Activated T-cell treated with anti-CD3 and anti-CD28 coated beads, Interleukin-2, amount 50 U/mL, for 4 hours (primary cell): Measurements from ENCODE around the gene CAMK1G. TPM values are rescaled to one million over a fixed set of nuclear protein-coding genes. Genes with fewer than 3 reads are reported as not detected.

ENCODE experiments used
- ATAC-seq, 2 donors: fragments of 200-7000 bp; cut with Tn5 transposase; one replicate each; pipeline ENCODE4 v1.10.0; 2021
- DNase-seq: peaks from one replicate; pipeline ENCODE4 v3.0.0-alpha.2; 2020
- H3K27me3 Mint-ChIP-seq: one replicate; pipeline ENCODE4 v1.8.0; 2021; ENCODE audit warnings: low read depth, mixed read lengths
- H3K36me3 Mint-ChIP-seq: one replicate; pipeline ENCODE4 v1.8.0; 2022; ENCODE audit warnings: mixed read lengths; ENCODE audit not compliant: insufficient read depth
- H3K4me1 Mint-ChIP-seq: one replicate; pipeline ENCODE4 v1.8.0; 2021; ENCODE audit warnings: low read depth, mixed read lengths
- H3K4me3 Mint-ChIP-seq: one replicate; pipeline ENCODE4 v1.8.0; 2021; ENCODE audit warnings: mild to moderate bottlenecking, moderate library complexity, mixed read lengths
- H3K9me3 Mint-ChIP-seq: one replicate; pipeline ENCODE4 v1.8.0; 2021; ENCODE audit warnings: mixed read lengths
- total RNA-seq, 3 donors: library from RNA; stranded (reverse); gene quantifications; one replicate each; pipeline ENCODE4 v1.2.1, GENCODE V29; 2021

Gene CAMK1G
- under 1 TPM; 0.08 to 0.15 (median 0.14) TPM for total RNA-seq

GRCh38 chr1:209583408-209583807, at the start of gene CAMK1G:
CAMK1G (plus strand) TSS chr1:209583714; CDS start chr1:209594984, 11,270 bp downstream.
- no peak for DNase-seq
- H3K36me3 Mint-ChIP-seq, result no peaks in the 10 kb centered on the region
- no peak within 1 kb of the TSS for H3K4me3 Mint-ChIP-seq
- no peaks in the 10 kb centered on the region for H3K9me3 Mint-ChIP-seq
- peaks cover 3% of the 10 kb centered on the region for H3K4me1 Mint-ChIP-seq
- no peak for ATAC-seq
- H3K27me3 Mint-ChIP-seq, result peaks cover 15% of the 10 kb centered on the region

GRCh38 chr1:209534496-209535250, 48.8 kb upstream of the CAMK1G start:
- Mint-ChIP-seq H3K27me3 (peaks cover 48% of the 10 kb centered on the region), H3K4me3 (no peak overlapping the region), H3K9me3 (no peaks in the 10 kb centered on the region), H3K36me3 (no peaks in the 10 kb centered on the region), H3K4me1 (no peaks in the 10 kb centered on the region)
- no peak for DNase-seq
- ATAC-seq, result no peak

- ATAC-seq (no peak), DNase-seq (no peak)
- H3K27me3 Mint-ChIP-seq, result peaks cover 41% of the 10 kb centered on the region
- H3K4me3 Mint-ChIP-seq, result no peak overlapping the region
- no peaks in the 10 kb centered on the region for H3K36me3 Mint-ChIP-seq
- H3K4me1 Mint-ChIP-seq, result no peaks in the 10 kb centered on the region
- H3K9me3 Mint-ChIP-seq, result no peaks in the 10 kb centered on the region
Measured at GRCh38 chr1:209536843-209537242, 46.7 kb upstream of the CAMK1G start.

GRCh38 chr1:209537336-209538114, 46.0 kb upstream of the CAMK1G start:
- Mint-ChIP-seq H3K27me3 (peaks cover 42% of the 10 kb centered on the region), H3K4me3 (no peak overlapping the region), H3K36me3 (no peaks in the 10 kb centered on the region), H3K9me3 (no peaks in the 10 kb centered on the region), H3K4me1 (no peaks in the 10 kb centered on the region)
- ATAC-seq (no peak), DNase-seq (no peak)

- DNase-seq (no peak), ATAC-seq (no peak)
- peaks cover 38% of the 10 kb centered on the region for H3K27me3 Mint-ChIP-seq
- H3K4me3 Mint-ChIP-seq, result no peak overlapping the region
- H3K9me3 Mint-ChIP-seq, result no peaks in the 10 kb centered on the region
- H3K4me1 Mint-ChIP-seq, result no peaks in the 10 kb centered on the region
- H3K36me3 Mint-ChIP-seq, result no peaks in the 10 kb centered on the region
Measured at GRCh38 chr1:209539576-209539975, 43.9 kb upstream of the CAMK1G start.

GRCh38 chr1:209542585-209542984, 40.9 kb upstream of the CAMK1G start:
- H3K9me3 Mint-ChIP-seq, result no peaks in the 10 kb centered on the region
- DNase-seq (no peak), ATAC-seq (no peak)
- no peak overlapping the region for H3K4me3 Mint-ChIP-seq
- no peaks in the 10 kb centered on the region for H3K36me3 Mint-ChIP-seq
- H3K27me3 Mint-ChIP-seq, result peaks cover 31% of the 10 kb centered on the region
- no peaks in the 10 kb centered on the region for H3K4me1 Mint-ChIP-seq

- no peaks in the 10 kb centered on the region for H3K4me1 Mint-ChIP-seq
- H3K27me3 Mint-ChIP-seq, result peaks cover 23% of the 10 kb centered on the region
- no peaks in the 10 kb centered on the region for H3K36me3 Mint-ChIP-seq
- DNase-seq, result no peak
- ATAC-seq, result no peak
- H3K9me3 Mint-ChIP-seq, result no peaks in the 10 kb centered on the region
- no peak overlapping the region for H3K4me3 Mint-ChIP-seq
Measured at GRCh38 chr1:209544098-209544497, 39.4 kb upstream of the CAMK1G start.

GRCh38 chr1:209545423-209545822, 38.1 kb upstream of the CAMK1G start:
- Mint-ChIP-seq H3K4me1 (no peaks in the 10 kb centered on the region), H3K9me3 (no peaks in the 10 kb centered on the region), H3K36me3 (no peaks in the 10 kb centered on the region), H3K27me3 (peaks cover 17% of the 10 kb centered on the region), H3K4me3 (no peak overlapping the region)
- no peak for DNase-seq
- no peak for ATAC-seq

GRCh38 chr1:209546390-209547085, 37.0 kb upstream of the CAMK1G start:
- DNase-seq (no peak), ATAC-seq (no peak)
- Mint-ChIP-seq H3K4me1 (no peaks in the 10 kb centered on the region), H3K9me3 (no peaks in the 10 kb centered on the region), H3K27me3 (peaks cover 15% of the 10 kb centered on the region), H3K36me3 (no peaks in the 10 kb centered on the region), H3K4me3 (no peak overlapping the region)

GRCh38 chr1:209547626-209548025, 35.9 kb upstream of the CAMK1G start:
- no peak for ATAC-seq
- no peak overlapping the region for H3K4me3 Mint-ChIP-seq
- DNase-seq, result no peak

GRCh38 chr1:209549443-209550205, 33.9 kb upstream of the CAMK1G start:
- ATAC-seq (no peak), DNase-seq (no peak)
- H3K4me1 Mint-ChIP-seq, result no peaks in the 10 kb centered on the region
- H3K27me3 Mint-ChIP-seq, result peaks cover 11% of the 10 kb centered on the region
- H3K36me3 Mint-ChIP-seq, result no peaks in the 10 kb centered on the region
- H3K4me3 Mint-ChIP-seq, result no peak overlapping the region
- no peaks in the 10 kb centered on the region for H3K9me3 Mint-ChIP-seq

More at GRCh38 chr1:209547626-209548025, 35.9 kb upstream of the CAMK1G start:
- Mint-ChIP-seq H3K27me3 (peaks cover 11% of the 10 kb centered on the region), H3K4me1 (no peaks in the 10 kb centered on the region), H3K9me3 (no peaks in the 10 kb centered on the region), H3K36me3 (no peaks in the 10 kb centered on the region)

GRCh38 chr1:209550519-209550918, 33.0 kb upstream of the CAMK1G start:
- Mint-ChIP-seq H3K36me3 (no peaks in the 10 kb centered on the region), H3K4me3 (no peak overlapping the region), H3K9me3 (no peaks in the 10 kb centered on the region), H3K4me1 (no peaks in the 10 kb centered on the region), H3K27me3 (peaks cover 10% of the 10 kb centered on the region)
- DNase-seq (no peak), ATAC-seq (no peak)

- ATAC-seq, result no peak
- no peaks in the 10 kb centered on the region for H3K9me3 Mint-ChIP-seq
- no peaks in the 10 kb centered on the region for H3K4me1 Mint-ChIP-seq
- peaks cover 7% of the 10 kb centered on the region for H3K27me3 Mint-ChIP-seq
- DNase-seq, result no peak
- no peaks in the 10 kb centered on the region for H3K36me3 Mint-ChIP-seq
- no peak overlapping the region for H3K4me3 Mint-ChIP-seq
Measured at GRCh38 chr1:209552406-209553264, 30.9 kb upstream of the CAMK1G start.
